ENCODE results near the gene MLIP.

- no peak for TF ChIP-seq ZNF274 (IDR thresholded peaks at IDR 0.05; ENCODE audit: low read depth, low read length)
- TF ChIP-seq YY1 (IDR thresholded peaks at IDR 0.05; ENCODE audit: insufficient read depth, insufficient read length) = no peak
Observed at GRCh38 chr6:54192993-54193392, 81.8 kb downstream of the MLIP start.
